Measurements from ENCODE around the gene MND1.
"Not testable (repeated sequence)": the region's sequence is repeated elsewhere in the genome, so short reads cannot be mapped to it uniquely, and the experiment has no call there.

MND1 gene

DNA sequence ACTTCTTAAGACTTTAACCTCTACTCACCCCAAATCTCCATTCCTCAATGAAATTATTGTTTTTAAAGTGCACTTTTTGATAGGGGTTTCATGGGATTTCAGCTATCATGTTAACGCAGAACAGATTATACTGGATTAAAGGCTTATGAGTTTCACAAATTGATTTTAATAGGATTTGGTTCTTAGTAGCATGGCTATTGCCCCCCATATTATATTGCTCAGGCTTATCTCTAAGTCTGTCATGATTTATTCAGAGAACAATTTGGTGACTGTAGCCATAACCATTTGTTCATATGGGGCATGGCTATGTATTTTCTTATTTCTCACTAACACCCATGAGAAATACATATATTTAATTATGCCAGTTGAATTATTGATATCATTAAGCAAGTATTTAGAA lies 57.0 kb downstream of the MND1 start:
- no peak for DNase-seq (ENCODE audit: low read depth in 2 of 3, low spot score in 2 of 3)

- DNase-seq (ENCODE audit: low read depth in 2 of 3, low spot score in 2 of 3) = no peak
These were observed 57.9 kb downstream of the MND1 start for GRCh38 chr4:153402366-153402765.

DNA sequence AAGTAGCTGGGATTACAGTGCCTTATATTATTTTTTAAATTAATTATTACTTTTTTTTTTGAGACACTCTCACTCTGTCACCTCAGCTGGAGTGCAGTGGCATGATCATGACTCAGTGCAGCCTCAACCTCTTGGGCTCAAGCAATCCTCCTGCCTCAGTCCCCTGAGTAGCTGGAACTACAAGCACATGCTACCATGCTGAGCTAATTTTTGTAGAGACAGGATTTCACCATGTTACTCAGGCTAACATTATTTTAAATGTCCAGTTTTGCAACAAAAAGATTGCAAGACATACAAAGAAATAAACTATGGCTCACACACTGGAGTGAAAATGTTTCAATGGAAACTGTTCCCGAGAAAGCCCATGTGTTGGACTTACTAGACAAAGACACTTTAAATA lies 59.2 kb downstream of the MND1 start:
- DNase-seq (ENCODE audit: low read depth in 2 of 3, low spot score in 2 of 3) = no peak

- no peak for DNase-seq (ENCODE audit: low read depth in 2 of 3, low spot score in 2 of 3)
These were observed 63.4 kb downstream of the MND1 start for GRCh38 chr4:153407906-153408305.

DNA sequence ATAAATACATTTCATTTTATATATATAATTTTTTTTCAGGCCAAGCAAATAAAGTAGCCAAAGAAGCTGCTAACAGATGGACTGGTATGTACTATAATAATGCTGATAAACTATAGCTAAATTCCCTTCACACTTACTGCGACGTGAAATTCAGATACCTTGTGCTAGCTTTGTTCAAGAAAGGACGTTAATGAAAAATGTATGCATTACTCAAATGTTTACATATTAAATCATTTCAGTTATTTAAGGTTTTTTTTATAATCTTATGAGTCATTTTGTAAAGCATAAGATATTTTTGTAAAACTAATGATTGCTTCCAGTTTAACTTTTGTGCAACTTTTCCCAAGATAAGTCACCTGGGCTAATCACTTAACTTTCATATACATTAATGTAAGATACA lies 64.4 kb downstream of the MND1 start:
- no peak for DNase-seq (ENCODE audit: low read depth in 2 of 3, low spot score in 2 of 3)

DNA sequence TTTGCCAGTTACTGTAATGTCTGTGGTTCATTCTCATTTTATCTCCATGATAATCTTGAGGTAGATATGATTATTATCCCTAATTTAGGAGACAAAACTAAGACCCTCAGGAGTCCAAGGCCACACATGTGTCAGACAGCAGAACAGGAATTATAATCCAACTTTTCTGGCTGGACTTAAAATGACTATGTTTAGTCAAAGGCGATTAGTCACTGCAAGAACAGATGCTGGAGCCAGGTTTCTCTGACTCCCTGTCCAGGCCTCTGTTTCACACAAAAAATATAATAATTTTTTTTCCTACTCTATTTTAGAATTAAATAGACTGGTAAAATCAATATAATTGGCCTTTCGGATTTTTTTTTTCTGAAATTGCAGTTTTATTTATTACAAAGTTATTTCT lies 64.9 kb downstream of the MND1 start:
- no peak for DNase-seq (ENCODE audit: low read depth in 2 of 3, low spot score in 2 of 3)

GRCh38 chr4:153409924-153410501 lies 65.5 kb downstream of the MND1 start:
- DNase-seq (ENCODE audit: low read depth in 2 of 3, low spot score in 2 of 3) = no peak

DNA sequence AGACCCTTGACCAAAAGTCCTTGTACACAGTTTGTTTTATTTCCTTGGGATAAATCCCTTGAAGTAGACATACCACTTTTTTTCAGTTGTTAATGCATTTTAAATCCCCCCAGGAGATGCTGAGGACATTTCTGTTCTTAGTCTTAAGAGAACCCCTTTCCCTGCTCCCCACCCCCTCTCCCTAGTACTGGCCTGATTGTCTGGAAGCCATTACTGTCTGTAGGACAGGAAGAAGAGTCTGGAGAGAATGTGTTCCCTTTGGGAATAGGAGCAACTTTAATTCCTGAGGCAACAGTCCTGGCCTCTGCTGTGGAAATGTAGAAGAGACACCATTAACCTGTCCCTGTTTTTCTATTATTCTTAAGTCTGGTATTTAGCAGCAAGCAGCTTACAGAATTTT lies 69.4 kb downstream of the MND1 start:
- DNase-seq (ENCODE audit: low read depth in 2 of 3, low spot score in 2 of 3) = no peak

GRCh38 chr4:153416456-153416855 lies 72.0 kb downstream of the MND1 start:
- DNase-seq (ENCODE audit: low read depth in 2 of 3, low spot score in 2 of 3) = not testable (repeated sequence)

DNA sequence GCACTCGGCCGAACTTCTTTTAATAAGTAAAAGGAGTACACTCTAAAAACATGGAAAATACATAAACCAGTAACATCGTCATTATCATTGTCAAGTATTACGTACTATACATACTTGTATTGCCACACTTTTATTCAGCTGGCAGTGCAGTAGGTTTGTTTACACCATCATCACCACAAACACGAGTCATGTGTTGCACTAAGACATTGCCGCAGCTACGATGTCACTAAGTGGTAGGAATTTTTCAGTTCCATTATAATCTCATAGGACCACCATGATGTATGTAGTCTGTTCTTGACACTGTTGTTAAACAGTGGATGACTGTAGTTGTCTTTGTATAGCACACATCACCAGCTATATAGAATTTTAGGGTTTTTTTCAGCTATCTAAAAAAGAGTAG lies 73.6 kb downstream of the MND1 start:
- no peak for DNase-seq (ENCODE audit: low read depth in 2 of 3, low spot score in 2 of 3)

DNA sequence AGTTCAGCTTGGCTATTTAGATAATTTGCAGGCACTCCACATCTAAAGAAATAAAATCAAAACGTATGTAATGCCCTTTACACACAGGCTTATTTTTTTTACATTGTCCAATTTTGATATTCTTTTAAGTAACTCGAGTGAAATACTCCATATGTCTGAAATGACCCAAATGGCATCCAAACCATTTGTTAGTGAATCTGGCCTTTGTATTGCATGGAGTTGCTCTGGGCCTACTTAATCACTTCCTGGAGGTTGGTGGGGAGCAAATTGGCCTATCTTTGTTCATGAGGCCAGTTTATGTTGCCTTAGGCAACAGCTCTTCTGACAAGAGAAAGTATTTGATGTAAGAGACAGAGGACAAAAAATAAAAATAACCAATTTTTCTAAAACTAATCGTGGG lies 74.1 kb downstream of the MND1 start:
- no peak for DNase-seq (ENCODE audit: low read depth in 2 of 3, low spot score in 2 of 3)

GRCh38 chr4:153419029-153419428 lies 74.5 kb downstream of the MND1 start:
- DNase-seq (ENCODE audit: low read depth in 2 of 3, low spot score in 2 of 3) = no peak

GRCh38 chr4:153419673-153420278 lies 75.3 kb downstream of the MND1 start:
- DNase-seq (ENCODE audit: low read depth in 2 of 3, low spot score in 2 of 3) = no peak

- DNase-seq (ENCODE audit: low read depth in 2 of 3, low spot score in 2 of 3) = no peak
These were observed 75.9 kb downstream of the MND1 start for GRCh38 chr4:153420361-153420760.

DNA sequence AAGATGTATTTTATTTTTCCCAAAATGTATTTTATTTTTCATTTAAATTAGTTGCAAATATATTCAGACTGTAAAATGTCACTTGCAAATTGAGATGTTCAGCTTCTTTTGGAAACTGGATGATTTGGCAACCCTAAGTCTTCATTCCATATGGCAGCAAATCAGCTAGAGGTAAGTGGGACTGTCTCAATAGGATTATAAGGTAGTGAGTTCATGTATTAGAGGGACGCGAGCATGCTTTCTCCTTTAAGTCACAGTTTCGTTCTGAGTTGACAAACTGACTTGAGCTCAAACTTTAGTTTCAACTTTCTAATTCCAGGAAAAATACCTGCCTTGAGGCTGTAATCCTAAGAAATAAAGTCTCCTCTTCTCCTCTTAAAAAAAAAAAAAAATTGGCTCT lies 77.5 kb downstream of the MND1 start:
- no peak for DNase-seq (ENCODE audit: low read depth in 2 of 3, low spot score in 2 of 3)

GRCh38 chr4:153426207-153426885 lies 81.9 kb downstream of the MND1 start:
- DNase-seq (ENCODE audit: low read depth in 2 of 3, low spot score in 2 of 3) = no peak

DNA sequence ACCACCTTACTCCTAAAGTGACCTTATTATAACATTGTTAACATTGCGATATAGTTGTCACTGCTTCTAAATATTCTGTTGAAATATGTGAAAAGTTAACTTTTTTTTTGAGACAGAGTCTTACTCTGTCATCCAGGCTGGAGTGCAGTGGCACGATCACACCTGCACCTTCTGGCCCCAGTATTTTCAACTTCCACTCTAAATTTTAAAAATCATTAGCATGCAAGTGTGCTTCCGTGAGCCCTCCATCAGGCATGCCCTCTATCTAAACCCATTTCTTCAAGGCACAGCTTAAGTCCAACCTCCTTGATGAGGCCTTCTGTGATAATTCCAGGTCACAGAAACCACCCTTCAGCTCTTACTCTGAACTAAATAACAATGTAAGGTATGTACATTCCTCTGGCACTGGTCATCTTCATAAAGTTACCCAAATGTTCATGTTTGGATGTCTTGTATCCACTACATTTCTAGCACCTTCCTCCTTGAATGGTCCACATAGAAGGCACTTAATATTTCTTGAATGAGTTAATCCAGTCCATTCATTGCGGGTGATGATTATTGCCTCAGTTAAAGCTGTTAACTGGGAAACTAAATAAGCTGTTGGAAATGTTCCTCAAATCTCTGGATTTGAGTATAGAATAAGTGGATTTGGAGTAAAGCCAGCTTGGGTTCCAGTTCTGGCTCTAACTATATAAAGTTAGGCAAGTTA lies 83.0 kb downstream of the MND1 start:
- DNase-seq (ENCODE audit: low read depth in 2 of 3, low spot score in 2 of 3) = no peak

- DNase-seq (ENCODE audit: low read depth in 2 of 3, low spot score in 2 of 3) = no peak
These were observed 84.5 kb downstream of the MND1 start for GRCh38 chr4:153428941-153429475.

GRCh38 chr4:153432965-153433753 lies 88.7 kb downstream of the MND1 start:
- DNase-seq (ENCODE audit: low read depth in 2 of 3, low spot score in 2 of 3) = peak in 2 of 3 experiments; percentile 50 to 54

- no peak for DNase-seq (ENCODE audit: low read depth in 2 of 3, low spot score in 2 of 3)
These were observed 89.2 kb downstream of the MND1 start for GRCh38 chr4:153433754-153434105.

DNA sequence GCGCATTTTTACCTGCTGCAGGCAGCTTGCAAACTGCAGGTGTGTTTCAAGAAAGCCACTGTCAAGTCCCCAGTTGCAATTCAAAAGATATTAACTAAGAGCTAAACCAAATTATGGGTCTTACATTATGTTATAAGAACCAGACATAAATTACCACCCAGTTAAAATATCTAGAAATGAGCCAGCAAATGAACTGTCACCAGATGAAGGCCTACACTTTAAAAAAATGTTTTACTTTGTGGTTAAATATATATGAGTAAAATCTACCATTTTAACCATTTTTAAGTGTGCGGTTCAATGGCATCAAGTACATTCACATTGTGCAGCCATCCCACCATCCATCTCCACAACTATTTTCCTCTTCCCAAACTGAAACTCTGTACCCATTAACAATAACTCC lies 89.7 kb downstream of the MND1 start:
- DNase-seq (ENCODE audit: low read depth in 2 of 3, low spot score in 2 of 3) = no peak

Measured in activated CD8-positive, alpha-beta memory T cell treated with anti-CD3 and anti-CD28 coated beads for 48 hours (primary cell).